Neural progenitor cell (in vitro differentiated cells): ENCODE data around the gene ARHGAP42. TPM values are rescaled to one million over a fixed set of nuclear protein-coding genes. Genes with fewer than 3 reads are reported as not detected.

Source experiments
- DNase-seq: peaks from one replicate; pipeline ENCODE4 v3.0.0-alpha.2; 2016; ENCODE audit warnings: low spot score
- H2AFZ ChIP-seq: fragments of 200-600 bp; sonication (generic); replicated peaks from 2 replicates; pipeline ENCODE4 v1.6.1; 2016; ENCODE audit warnings: antibody characterized with exemption
- H3F3A ChIP-seq: fragments of 200-600 bp; sonication (generic); 2 replicates; pipeline ENCODE4 v1.6.1; 2016; ENCODE audit warnings: antibody characterized with exemption, low read depth
- H3K27ac ChIP-seq: fragments of 200-600 bp; sonication (generic); 2 replicates; pipeline ENCODE4 v1.5.1; 2016; ENCODE audit warnings: mild to moderate bottlenecking
- H3K27me3 ChIP-seq: fragments of 200-600 bp; sonication (generic); 2 replicates; pipeline ENCODE4 v1.6.1; 2016; ENCODE audit warnings: mild to moderate bottlenecking, moderate library complexity
- H3K36me3 ChIP-seq: fragments of 200-600 bp; sonication (generic); 2 replicates; pipeline ENCODE4 v1.5.1; 2016
- H3K4me1 ChIP-seq: fragments of 200-600 bp; sonication (generic); 2 replicates; pipeline ENCODE4 v1.6.1; 2016; ENCODE audit warnings: mixed run types
- H3K4me2 ChIP-seq: fragments of 200-600 bp; sonication (generic); 2 replicates; pipeline ENCODE4 v1.6.1; 2016
- H3K4me3 ChIP-seq: fragments of 200-600 bp; sonication (generic); 2 replicates; pipeline ENCODE4 v1.5.1; 2016
- H3K79me2 ChIP-seq: fragments of 200-600 bp; sonication (generic); 2 replicates; pipeline ENCODE4 v1.6.1; 2016; ENCODE audit warnings: low read depth
- H3K9ac ChIP-seq: fragments of 200-600 bp; sonication (generic); 2 replicates; pipeline ENCODE4 v1.6.1; 2016
- H3K9me3 ChIP-seq: fragments of 200-600 bp; sonication (generic); 2 replicates; pipeline ENCODE4 v1.5.1; 2016; ENCODE audit warnings: low read depth
- H4K20me1 ChIP-seq: fragments of 200-600 bp; sonication (generic); 2 replicates; pipeline ENCODE4 v1.6.1; 2016; ENCODE audit warnings: low read depth
- H3K27ac Mint-ChIP-seq: 3 replicates; pipeline ENCODE4 v1.8.0; 2021; ENCODE audit warnings: mixed read lengths
- H3K27me3 Mint-ChIP-seq: 2 replicates; pipeline ENCODE4 v1.8.0; 2022; ENCODE audit warnings: low read depth, mild to moderate bottlenecking, inconsistent platforms, moderate library complexity, mixed read lengths; ENCODE audit not compliant: insufficient read depth
- H3K36me3 Mint-ChIP-seq: 3 replicates; pipeline ENCODE4 v1.8.0; 2021; ENCODE audit warnings: mixed read lengths
- H3K4me1 Mint-ChIP-seq: 3 replicates; pipeline ENCODE4 v1.8.0; 2021; ENCODE audit warnings: mixed read lengths
- H3K4me3 Mint-ChIP-seq: 3 replicates; pipeline ENCODE4 v1.8.0; 2021; ENCODE audit warnings: mild to moderate bottlenecking, moderate library complexity, mixed read lengths
- H3K9me3 Mint-ChIP-seq: 3 replicates; pipeline ENCODE4 v1.8.0; 2020; ENCODE audit warnings: mixed read lengths
- EZH2 ChIP-seq: fragments of 200-600 bp; sonication (generic); IDR thresholded peaks from 2 replicates; pipeline ENCODE4 v1.6.1; 2017; ENCODE audit warnings: antibody characterized with exemption, mild to moderate bottlenecking, moderate library complexity
- EZH2phosphoT487 ChIP-seq: fragments of 200-600 bp; sonication (generic); IDR thresholded peaks from 2 replicates; pipeline ENCODE4 v1.6.1; 2017; ENCODE audit warnings: antibody characterized with exemption
- total RNA-seq: library from RNA; depleted of rRNA; stranded (reverse); fragments of >200 nt; gene quantifications from 2 replicates; pipeline ENCODE4 v1.2.3, GENCODE V29; 2015; ENCODE audit warnings: low replicate concordance
- TF ChIP-seq, protein P1 (sequence below): fragments of 200-600 bp; sonication (generic); IDR thresholded peaks from 2 replicates; pipeline ENCODE4 v1.5.1; 2017; ENCODE audit warnings: antibody characterized with exemption, mild to moderate bottlenecking

The ARHGAP42 gene
- total RNA-seq, 1 donor from 2014 or later = 31.0 TPM

DNA sequence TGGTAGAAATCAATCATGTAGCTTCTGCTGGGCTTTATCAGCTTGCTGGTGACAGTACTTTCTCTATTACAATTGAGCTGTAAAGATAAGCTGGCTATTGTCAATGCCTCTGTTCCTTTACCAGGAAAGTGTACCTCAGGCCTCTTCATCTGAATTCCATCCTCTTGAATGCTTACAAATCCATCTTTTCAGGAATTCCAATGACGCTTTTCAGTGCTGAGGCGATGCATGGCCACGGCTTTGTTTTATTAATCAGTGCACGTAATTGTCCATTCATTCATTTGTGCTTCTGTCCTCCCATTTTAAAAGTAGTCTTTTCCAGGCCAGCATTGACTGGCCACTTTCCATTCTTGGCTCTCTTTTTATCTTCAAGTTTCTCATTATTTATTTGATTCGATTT, 240.5 kb downstream of the ARHGAP42 start:
- H3K4me3 ChIP-seq = peak overlapping the region; percentile 2
- H3K9ac ChIP-seq = no peak overlapping the region
- no peaks in the 10 kb centered on the region for H3K9me3 ChIP-seq
- H2AFZ ChIP-seq = no peak overlapping the region
- H4K20me1 ChIP-seq = peaks cover 4% of the 10 kb centered on the region
- H3K4me2 ChIP-seq = peak overlapping the region; percentile 61
- H3K79me2 ChIP-seq = no peaks in the 10 kb centered on the region
- H3K9me3 Mint-ChIP-seq = no peaks in the 10 kb centered on the region
- peak overlapping the region; percentile 62 for H3K27ac ChIP-seq
- H3K4me3 Mint-ChIP-seq = no peak overlapping the region
- no peaks in the 10 kb centered on the region for H3K36me3 Mint-ChIP-seq
- H3F3A ChIP-seq = peaks cover 5% of the 10 kb centered on the region
- DNase-seq = peak; percentile 85
- H3K36me3 ChIP-seq = no peaks in the 10 kb centered on the region
- H3K4me1 ChIP-seq = peaks cover 24% of the 10 kb centered on the region
- H3K27me3 ChIP-seq = no peaks in the 10 kb centered on the region
- TF ChIP-seq, protein P1, sequence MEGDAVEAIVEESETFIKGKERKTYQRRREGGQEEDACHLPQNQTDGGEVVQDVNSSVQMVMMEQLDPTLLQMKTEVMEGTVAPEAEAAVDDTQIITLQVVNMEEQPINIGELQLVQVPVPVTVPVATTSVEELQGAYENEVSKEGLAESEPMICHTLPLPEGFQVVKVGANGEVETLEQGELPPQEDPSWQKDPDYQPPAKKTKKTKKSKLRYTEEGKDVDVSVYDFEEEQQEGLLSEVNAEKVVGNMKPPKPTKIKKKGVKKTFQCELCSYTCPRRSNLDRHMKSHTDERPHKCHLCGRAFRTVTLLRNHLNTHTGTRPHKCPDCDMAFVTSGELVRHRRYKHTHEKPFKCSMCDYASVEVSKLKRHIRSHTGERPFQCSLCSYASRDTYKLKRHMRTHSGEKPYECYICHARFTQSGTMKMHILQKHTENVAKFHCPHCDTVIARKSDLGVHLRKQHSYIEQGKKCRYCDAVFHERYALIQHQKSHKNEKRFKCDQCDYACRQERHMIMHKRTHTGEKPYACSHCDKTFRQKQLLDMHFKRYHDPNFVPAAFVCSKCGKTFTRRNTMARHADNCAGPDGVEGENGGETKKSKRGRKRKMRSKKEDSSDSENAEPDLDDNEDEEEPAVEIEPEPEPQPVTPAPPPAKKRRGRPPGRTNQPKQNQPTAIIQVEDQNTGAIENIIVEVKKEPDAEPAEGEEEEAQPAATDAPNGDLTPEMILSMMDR = no peak
- TF ChIP-seq EZH2phosphoT487 (peak; percentile 92), EZH2 (no peak)
- H3K27ac Mint-ChIP-seq = no peak overlapping the region
- no peaks in the 10 kb centered on the region for H3K27me3 Mint-ChIP-seq
- peaks cover 6% of the 10 kb centered on the region for H3K4me1 Mint-ChIP-seq

DNA sequence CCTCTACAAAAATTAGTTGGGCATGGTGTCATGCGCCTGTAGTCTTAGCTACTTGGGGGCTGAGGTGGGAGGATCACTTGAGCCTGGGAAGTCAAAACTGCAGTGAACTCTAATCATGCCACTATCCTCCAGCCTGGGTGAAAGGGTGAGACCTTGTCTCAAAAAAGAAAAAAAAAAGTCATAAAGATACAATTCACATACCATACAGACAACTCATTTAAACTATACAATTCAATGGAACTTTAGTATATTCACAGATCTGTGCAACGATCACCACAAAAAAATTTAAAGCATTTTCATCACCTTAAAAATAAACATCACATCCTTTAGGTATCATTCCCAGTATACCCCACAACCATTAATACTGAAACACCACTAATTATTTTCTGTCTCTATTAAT, 241.3 kb downstream of the ARHGAP42 start:
- Histone ChIP-seq H3K27me3 (no peaks in the 10 kb centered on the region), H3K4me3 (no peak overlapping the region), H4K20me1 (peaks cover 4% of the 10 kb centered on the region), H2AFZ (no peak overlapping the region), H3K4me1 (peaks cover 24% of the 10 kb centered on the region), H3K4me2 (peak overlapping the region; percentile 61), H3K9me3 (no peaks in the 10 kb centered on the region), H3K27ac (no peak overlapping the region), H3K9ac (no peak overlapping the region), H3F3A (peaks cover 5% of the 10 kb centered on the region), H3K79me2 (no peaks in the 10 kb centered on the region), H3K36me3 (no peaks in the 10 kb centered on the region)
- no peak for DNase-seq
- no peaks in the 10 kb centered on the region for H3K36me3 Mint-ChIP-seq
- H3K4me3 Mint-ChIP-seq = no peak overlapping the region
- H3K4me1 Mint-ChIP-seq = peaks cover 6% of the 10 kb centered on the region
- no peak overlapping the region for H3K27ac Mint-ChIP-seq
- no peaks in the 10 kb centered on the region for H3K27me3 Mint-ChIP-seq
- TF ChIP-seq EZH2phosphoT487 (no peak), EZH2 (no peak)
- TF ChIP-seq, protein P1 = no peak
- H3K9me3 Mint-ChIP-seq = no peaks in the 10 kb centered on the region

DNA sequence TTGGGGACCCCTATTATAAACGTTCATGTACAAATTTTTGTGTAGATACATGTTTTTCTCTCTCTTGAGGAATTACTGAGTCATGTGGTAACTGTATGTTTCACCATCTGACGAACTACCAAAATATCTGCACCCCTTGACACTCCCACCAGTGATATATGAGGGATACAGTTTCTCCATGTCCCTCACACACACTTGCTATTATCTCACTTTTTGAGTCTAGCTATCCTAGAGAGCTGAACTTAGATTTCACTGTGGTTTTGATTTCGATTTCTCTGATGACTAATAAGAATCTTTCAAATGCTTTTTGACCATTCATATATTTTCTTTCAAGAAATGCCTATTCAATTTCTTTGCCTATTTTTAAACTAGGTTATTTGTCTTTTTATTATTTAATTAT, 242.3 kb downstream of the ARHGAP42 start:
- Histone ChIP-seq H3K4me3 (no peak overlapping the region), H3K27ac (no peak overlapping the region), H3K9me3 (no peaks in the 10 kb centered on the region), H3K36me3 (no peaks in the 10 kb centered on the region), H2AFZ (no peak overlapping the region), H3K79me2 (no peaks in the 10 kb centered on the region), H4K20me1 (peaks cover 4% of the 10 kb centered on the region), H3F3A (peaks cover 5% of the 10 kb centered on the region), H3K4me1 (peaks cover 24% of the 10 kb centered on the region), H3K27me3 (no peaks in the 10 kb centered on the region), H3K4me2 (no peak overlapping the region), H3K9ac (no peak overlapping the region)
- no peak overlapping the region for H3K4me3 Mint-ChIP-seq
- H3K4me1 Mint-ChIP-seq = peaks cover 6% of the 10 kb centered on the region
- no peaks in the 10 kb centered on the region for H3K36me3 Mint-ChIP-seq
- no peaks in the 10 kb centered on the region for H3K9me3 Mint-ChIP-seq
- TF ChIP-seq EZH2phosphoT487 = no peak
- TF ChIP-seq EZH2 = no peak
- no peaks in the 10 kb centered on the region for H3K27me3 Mint-ChIP-seq
- no peak for DNase-seq
- no peak overlapping the region for H3K27ac Mint-ChIP-seq

DNA sequence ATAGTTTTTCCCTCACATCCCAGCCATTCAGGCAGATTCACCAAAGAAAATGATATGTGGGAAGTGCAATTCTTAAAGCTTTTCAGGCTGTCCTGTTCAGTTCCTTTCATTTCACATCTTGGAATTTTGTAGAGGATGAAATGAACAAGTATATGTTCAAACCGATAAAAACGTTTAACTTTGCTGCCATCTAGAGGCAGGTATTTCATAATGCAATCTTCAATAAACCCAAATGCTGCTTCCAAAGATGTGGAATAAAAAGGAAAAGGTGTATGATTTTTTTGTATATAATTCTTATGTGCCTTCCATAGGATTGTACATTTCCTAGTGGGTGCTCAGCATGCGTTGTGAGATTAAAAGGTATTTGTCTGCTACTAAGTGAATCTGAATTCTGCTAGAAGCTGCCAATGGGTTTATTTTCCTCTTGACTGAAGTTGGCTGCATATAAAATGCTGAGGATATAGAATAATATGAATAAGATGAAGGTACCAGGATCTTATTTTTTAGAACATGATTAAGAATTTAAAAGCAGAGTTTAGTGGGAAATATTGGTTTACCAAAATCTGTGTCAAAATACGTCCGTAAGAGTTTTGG, 243.2 kb downstream of the ARHGAP42 start:
- Mint-ChIP-seq H3K36me3 (no peaks in the 10 kb centered on the region), H3K4me3 (no peak overlapping the region), H3K27me3 (no peaks in the 10 kb centered on the region), H3K27ac (no peak overlapping the region), H3K9me3 (no peaks in the 10 kb centered on the region), H3K4me1 (peaks cover 6% of the 10 kb centered on the region)
- Histone ChIP-seq H3K27ac (no peak overlapping the region), H3K36me3 (no peaks in the 10 kb centered on the region), H3K4me2 (no peak overlapping the region), H3K9me3 (no peaks in the 10 kb centered on the region), H3K27me3 (no peaks in the 10 kb centered on the region), H3K4me1 (peaks cover 24% of the 10 kb centered on the region), H3K9ac (no peak overlapping the region), H4K20me1 (peaks cover 4% of the 10 kb centered on the region), H3K79me2 (no peaks in the 10 kb centered on the region), H2AFZ (no peak overlapping the region), H3K4me3 (no peak overlapping the region), H3F3A (peaks cover 5% of the 10 kb centered on the region)
- peak; percentile 73 for DNase-seq
- TF ChIP-seq EZH2phosphoT487 (no peak), EZH2 (no peak)
- TF ChIP-seq, protein P1 = peak; percentile 78
